Activated CD4-positive, alpha-beta T cell treated with anti-CD3 and anti-CD28 coated beads, Interleukin-2, amount 10 ng/mL, durations not matched to agents 7 days and 5 days (primary cell): Measurements from ENCODE around the gene PLCB3. TPM values are rescaled to one million over a fixed set of nuclear protein-coding genes. Genes with fewer than 3 reads are reported as not detected.
A peak's percentile ranks its signal among the peaks of the same experiment; 100 is the strongest.

Experiments used
- CTCF ChIA-PET: fragments of 350-600 bp; sonication (Branson Sonifier 250); formaldehyde crosslinking; loops from one replicate; lab custom pipeline; 2021; ENCODE audit warnings: antibody characterized with exemption; lab: Charles Lee
- POLR2A ChIA-PET: fragments of 350-600 bp; sonication (Branson Sonifier 250); formaldehyde crosslinking; loops from one replicate; lab custom pipeline; 2021; ENCODE audit warnings: antibody characterized with exemption; lab: Charles Lee
- DNase-seq: peaks from one replicate; pipeline ENCODE4 v3.0.0-alpha.2; 2020
- H3K27ac Mint-ChIP-seq: one replicate; pipeline ENCODE4 v1.8.0; 2021; ENCODE audit warnings: mild to moderate bottlenecking, moderate library complexity, mixed read lengths
- H3K27me3 Mint-ChIP-seq: one replicate; pipeline ENCODE4 v1.8.0; 2021; ENCODE audit warnings: mixed read lengths
- H3K36me3 Mint-ChIP-seq: one replicate; pipeline ENCODE4 v1.8.0; 2021; ENCODE audit warnings: low read depth, mixed read lengths
- H3K4me1 Mint-ChIP-seq: one replicate; pipeline ENCODE4 v1.8.0; 2021; ENCODE audit warnings: mixed read lengths
- H3K4me3 Mint-ChIP-seq: one replicate; pipeline ENCODE4 v1.8.0; 2021; ENCODE audit warnings: mild to moderate bottlenecking, moderate library complexity, mixed read lengths
- H3K9me3 Mint-ChIP-seq: one replicate; pipeline ENCODE4 v1.8.0; 2021; ENCODE audit warnings: mixed read lengths
- total RNA-seq, 2 experiments: library from RNA; stranded (reverse); gene quantifications; one replicate each; pipeline ENCODE4 v1.2.3, GENCODE V29; 2021

Gene PLCB3
- total RNA-seq, 2 experiments from 2014 or later: 11.6 to 12.4 TPM

DNA sequence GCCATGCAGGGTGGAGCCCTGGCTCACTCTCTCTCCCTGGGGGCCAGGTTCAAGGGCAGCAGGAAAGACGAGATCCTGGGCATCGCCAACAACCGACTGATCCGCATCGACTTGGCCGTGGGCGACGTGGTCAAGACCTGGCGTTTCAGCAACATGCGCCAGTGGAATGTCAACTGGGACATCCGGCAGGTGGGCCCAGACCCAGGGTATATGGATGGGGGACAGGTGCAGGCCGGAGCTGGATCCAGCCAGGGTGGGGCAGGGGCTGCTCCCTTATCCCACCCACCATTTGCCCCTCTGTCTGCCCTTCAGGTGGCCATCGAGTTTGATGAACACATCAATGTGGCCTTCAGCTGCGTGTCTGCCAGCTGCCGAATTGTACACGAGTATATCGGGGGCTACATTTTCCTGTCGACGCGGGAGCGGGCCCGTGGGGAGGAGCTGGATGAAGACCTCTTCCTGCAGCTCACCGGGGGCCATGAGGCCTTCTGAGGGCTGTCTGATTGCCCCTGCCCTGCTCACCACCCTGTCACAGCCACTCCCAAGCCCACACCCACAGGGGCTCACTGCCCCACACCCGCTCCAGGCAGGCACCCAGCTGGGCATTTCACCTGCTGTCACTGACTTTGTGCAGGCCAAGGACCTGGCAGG is 28.2 kb upstream of the PLCB3 start:
- no peak overlapping the region for H3K4me3 Mint-ChIP-seq
- H3K36me3 Mint-ChIP-seq: peaks cover 11% of the 10 kb centered on the region
- ChIA-PET CTCF (interaction anchor here (0.7 to 9.2 kb wide), 6 partner anchors 9 to 108 kb away, joined by 3 to 94 read pairs (median 5); partner anchors contain the start of genes FERMT3 and FKBP2), POLR2A (interaction anchor here (0.6 kb wide), 1 partner anchor 31 kb away, joined by 3 read pairs; no protein-coding TSS in a partner anchor)
- peaks cover 23% of the 10 kb centered on the region for H3K4me1 Mint-ChIP-seq
- no peaks in the 10 kb centered on the region for H3K27me3 Mint-ChIP-seq
- no peaks in the 10 kb centered on the region for H3K9me3 Mint-ChIP-seq
- DNase-seq: no peak
- H3K27ac Mint-ChIP-seq: no peak overlapping the region

- Mint-ChIP-seq H3K36me3 (peaks cover 7% of the 10 kb centered on the region), H3K27ac (peak overlapping the region; percentile 90), H3K4me3 (peak overlapping the region; percentile 86), H3K4me1 (peaks cover 27% of the 10 kb centered on the region), H3K9me3 (no peaks in the 10 kb centered on the region), H3K27me3 (no peaks in the 10 kb centered on the region)
- no peak for DNase-seq
- ChIA-PET CTCF (interaction anchor here (0.6 to 9.2 kb wide), 7 partner anchors 9 to 760 kb away, joined by 3 to 94 read pairs (median 5); partner anchors contain the start of genes FERMT3 and FKBP2), POLR2A (interaction anchor here (0.8 to 1.0 kb wide), 2 partner anchors 11 to 18 kb away, joined by 3 to 4 read pairs; partner anchors contain the start of gene FERMT3)
Observed at GRCh38 chr11:64224151-64224890, 27.0 kb upstream of the PLCB3 start.

DNA sequence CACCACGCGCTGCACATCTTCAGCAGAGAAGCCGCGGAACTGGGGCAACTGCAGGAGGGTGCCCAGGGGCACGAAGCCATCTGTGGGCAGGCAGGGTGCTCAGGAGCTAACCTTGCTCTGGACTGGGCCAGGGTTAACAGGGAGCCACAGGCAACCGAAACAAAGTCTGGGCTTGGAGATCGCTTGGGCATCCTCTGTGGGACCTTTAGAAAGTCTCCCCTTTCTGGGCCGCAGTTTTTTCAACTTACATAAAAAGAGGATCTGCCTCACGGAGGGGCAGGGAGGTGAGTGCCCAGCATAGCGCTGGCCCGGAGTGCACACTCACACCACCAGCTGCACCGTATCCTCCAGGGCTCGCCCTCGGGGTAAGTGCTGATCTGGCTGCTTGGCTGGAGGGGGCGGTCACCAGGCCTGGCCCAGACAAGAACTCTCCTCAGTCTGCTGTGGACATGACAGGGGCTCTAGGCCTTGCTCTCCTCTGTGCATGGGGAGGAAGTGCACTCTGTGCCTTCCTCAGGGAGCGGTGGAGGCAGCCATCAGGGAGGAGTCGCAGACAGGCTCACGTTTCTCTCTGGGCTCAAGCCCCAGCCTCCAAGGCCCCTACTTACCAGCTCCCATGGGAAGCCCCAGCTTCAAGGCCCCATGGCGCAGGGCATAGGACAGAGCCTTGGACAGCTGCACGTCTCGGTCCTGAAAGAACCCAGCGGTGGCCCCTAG is 26.3 kb upstream of the PLCB3 start:
- ChIA-PET CTCF (interaction anchor here (2.5 to 9.2 kb wide), 3 partner anchors 9 to 79 kb away, joined by 8 to 94 read pairs (median 9); partner anchors contain the start of gene FERMT3), POLR2A (interaction anchor here (0.7 to 0.8 kb wide), 2 partner anchors 12 to 115 kb away, joined by 4 read pairs; no protein-coding TSS in a partner anchor)
- Mint-ChIP-seq H3K27ac (peak overlapping the region; percentile 90), H3K36me3 (peaks cover 7% of the 10 kb centered on the region), H3K4me1 (peaks cover 34% of the 10 kb centered on the region), H3K27me3 (no peaks in the 10 kb centered on the region), H3K9me3 (no peaks in the 10 kb centered on the region), H3K4me3 (peak overlapping the region; percentile 86)
- no peak for DNase-seq

GRCh38 chr11:64225608-64226506 is 25.5 kb upstream of the PLCB3 start, which contains the start of the genes NUDT22 and TRPT1:
NUDT22 (plus strand) TSS chr11:64226274; CDS start chr11:64226653, 379 bp downstream.
TRPT1 (minus strand) TSS chr11:64226186; CDS start chr11:64225860, 326 bp downstream.
- Mint-ChIP-seq H3K27ac (peak within 1 kb of the TSS; percentile 90), H3K36me3 (peaks cover 5% of the 10 kb centered on the region), H3K9me3 (no peaks in the 10 kb centered on the region), H3K27me3 (no peaks in the 10 kb centered on the region), H3K4me1 (peaks cover 38% of the 10 kb centered on the region), H3K4me3 (peak within 1 kb of the TSS; percentile 86)
- peak; percentile 94 for DNase-seq
- POLR2A ChIA-PET: interaction anchor here (0.6 to 1.0 kb wide), 3 partner anchors 15 to 116 kb away, joined by 3 to 4 read pairs (median 3); no protein-coding TSS in a partner anchor
- CTCF ChIA-PET: interaction anchor here (0.7 to 9.2 kb wide), 7 partner anchors 10 to 78 kb away, joined by 3 to 94 read pairs (median 8); partner anchors contain the start of gene FERMT3

DNA sequence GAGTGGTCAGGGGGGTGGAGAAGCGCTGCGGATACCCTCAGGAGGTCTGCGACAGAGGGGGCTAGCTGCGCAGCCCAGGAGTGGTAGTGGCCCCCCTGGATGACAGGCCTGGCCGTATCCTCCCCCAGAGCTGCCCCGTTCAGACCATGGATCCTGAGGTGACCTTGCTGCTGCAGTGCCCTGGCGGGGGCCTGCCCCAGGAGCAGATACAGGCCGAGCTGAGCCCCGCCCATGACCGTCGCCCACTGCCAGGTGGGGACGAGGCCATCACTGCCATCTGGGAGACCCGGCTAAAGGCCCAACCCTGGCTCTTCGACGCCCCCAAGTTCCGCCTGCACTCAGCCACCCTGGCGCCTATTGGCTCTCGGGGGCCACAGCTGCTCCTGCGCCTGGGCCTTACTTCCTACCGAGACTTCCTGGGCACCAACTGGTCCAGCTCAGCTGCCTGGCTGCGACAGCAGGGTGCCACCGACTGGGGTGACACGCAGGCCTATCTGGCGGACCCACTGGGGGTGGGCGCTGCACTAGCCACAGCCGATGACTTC is 24.8 kb upstream of the PLCB3 start:
- Mint-ChIP-seq H3K4me1 (peaks cover 43% of the 10 kb centered on the region), H3K36me3 (peaks cover 5% of the 10 kb centered on the region), H3K27ac (peak overlapping the region; percentile 87), H3K9me3 (no peaks in the 10 kb centered on the region), H3K4me3 (peak overlapping the region; percentile 86), H3K27me3 (no peaks in the 10 kb centered on the region)
- DNase-seq: peak; percentile 73
- ChIA-PET POLR2A (interaction anchor here (0.6 to 1.0 kb wide), 2 partner anchors 15 to 78 kb away, joined by 3 read pairs; no protein-coding TSS in a partner anchor), CTCF (interaction anchor here (0.7 to 9.2 kb wide), 9 partner anchors 11 to 78 kb away, joined by 3 to 94 read pairs (median 7); partner anchors contain the start of genes FERMT3 and PLCB3)

- Mint-ChIP-seq H3K4me1 (peaks cover 51% of the 10 kb centered on the region), H3K27me3 (no peaks in the 10 kb centered on the region), H3K4me3 (peak overlapping the region; percentile 86), H3K9me3 (no peaks in the 10 kb centered on the region), H3K36me3 (peaks cover 5% of the 10 kb centered on the region), H3K27ac (peak overlapping the region; percentile 87)
- POLR2A ChIA-PET: no interaction called here
- DNase-seq: no peak
- CTCF ChIA-PET: interaction anchor here (1.0 to 9.2 kb wide), 6 partner anchors 14 to 77 kb away, joined by 3 to 94 read pairs (median 8); partner anchors contain the start of genes FERMT3, FKBP2 and PLCB3
Observed at GRCh38 chr11:64227405-64227956, 23.8 kb upstream of the PLCB3 start.

DNA sequence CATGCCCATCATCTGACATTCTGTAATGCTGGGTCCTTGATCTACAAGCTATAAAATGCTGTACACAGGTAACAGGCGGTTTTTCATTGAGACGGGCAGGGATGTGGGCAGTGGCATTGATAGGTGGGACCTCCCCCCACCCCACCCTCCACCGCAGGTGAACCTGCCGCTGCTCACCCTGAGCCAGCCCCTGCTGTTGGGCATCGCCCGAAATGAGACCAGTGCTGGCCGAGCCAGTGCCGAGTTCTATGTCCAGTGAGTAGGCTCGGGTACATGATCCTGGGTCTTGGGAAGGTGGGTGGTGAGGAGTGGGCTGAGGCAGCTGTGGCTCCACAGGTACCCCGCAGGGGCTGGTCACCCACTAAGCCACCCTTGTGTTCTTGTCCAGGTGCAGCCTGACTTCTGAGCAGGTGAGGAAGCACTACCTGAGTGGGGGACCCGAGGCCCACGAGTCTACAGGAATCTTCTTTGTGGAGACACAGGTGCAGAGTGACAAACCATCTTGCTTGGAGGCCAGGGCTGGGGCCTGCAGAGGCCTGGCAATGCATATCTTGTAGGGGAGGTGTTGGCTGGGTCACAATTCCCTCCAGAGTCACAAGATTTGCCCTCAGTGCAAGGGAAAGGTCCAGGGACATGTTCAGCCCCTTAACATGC is 22.1 kb upstream of the PLCB3 start:
- H3K36me3 Mint-ChIP-seq: peaks cover 5% of the 10 kb centered on the region
- DNase-seq: no peak
- peaks cover 59% of the 10 kb centered on the region for H3K4me1 Mint-ChIP-seq
- peak overlapping the region; percentile 94 for H3K27ac Mint-ChIP-seq
- peak overlapping the region; percentile 87 for H3K4me3 Mint-ChIP-seq
- CTCF ChIA-PET: interaction anchor here (0.7 to 9.2 kb wide), 4 partner anchors 12 to 75 kb away, joined by 3 to 94 read pairs (median 3); partner anchors contain the start of gene FERMT3
- no peaks in the 10 kb centered on the region for H3K27me3 Mint-ChIP-seq
- POLR2A ChIA-PET: no interaction called here
- H3K9me3 Mint-ChIP-seq: no peaks in the 10 kb centered on the region

DNA sequence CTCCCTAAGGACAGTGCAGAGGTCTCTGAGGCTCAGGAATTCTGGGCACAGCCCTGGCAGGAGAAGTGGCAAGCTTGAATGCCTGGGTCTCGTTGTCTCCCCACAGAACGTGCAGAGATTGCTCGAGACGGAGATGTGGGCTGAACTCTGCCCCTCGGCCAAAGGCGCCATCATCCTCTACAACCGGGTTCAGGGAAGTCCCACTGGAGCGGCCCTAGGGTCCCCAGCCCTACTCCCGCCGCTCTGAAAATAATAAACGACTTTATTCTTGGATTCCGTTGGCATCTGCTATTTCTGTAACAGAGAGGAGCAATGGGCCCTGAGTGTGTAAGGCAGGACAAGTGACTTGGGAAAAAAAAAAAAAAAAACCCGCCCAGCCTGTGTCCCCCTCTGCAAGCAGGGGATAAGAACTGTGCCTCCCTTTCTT is 21.6 kb upstream of the PLCB3 start:
- Mint-ChIP-seq H3K27me3 (no peaks in the 10 kb centered on the region), H3K27ac (peak overlapping the region; percentile 94), H3K9me3 (no peaks in the 10 kb centered on the region), H3K36me3 (peaks cover 5% of the 10 kb centered on the region), H3K4me3 (peak overlapping the region; percentile 87), H3K4me1 (peaks cover 58% of the 10 kb centered on the region)
- ChIA-PET CTCF (interaction anchor here (0.6 to 9.2 kb wide), 5 partner anchors 10 to 74 kb away, joined by 3 to 94 read pairs (median 3); partner anchors contain the start of gene FERMT3), POLR2A (no interaction called here)
- DNase-seq: no peak

GRCh38 chr11:64230171-64230984 is 21.0 kb upstream of the PLCB3 start, which contains the start of gene DNAJC4:
DNAJC4 (plus strand) TSS chr11:64230548; CDS start chr11:64230855, 307 bp downstream.
- POLR2A ChIA-PET: no interaction called here

More at GRCh38 chr11:64230171-64230984, 21.0 kb upstream of the PLCB3 start, which contains the start of gene DNAJC4:
- CTCF ChIA-PET: interaction anchor here (0.6 to 9.2 kb wide), 7 partner anchors 11 to 96 kb away, joined by 3 to 94 read pairs (median 3); partner anchors contain the start of gene FERMT3
- H3K36me3 Mint-ChIP-seq: peaks cover 5% of the 10 kb centered on the region
- H3K4me3 Mint-ChIP-seq: peak within 1 kb of the TSS; percentile 87
- peak; percentile 94 for DNase-seq
- peak within 1 kb of the TSS; percentile 94 for H3K27ac Mint-ChIP-seq
- H3K4me1 Mint-ChIP-seq: peaks cover 56% of the 10 kb centered on the region
- H3K27me3 Mint-ChIP-seq: no peaks in the 10 kb centered on the region
- H3K9me3 Mint-ChIP-seq: no peaks in the 10 kb centered on the region
